Neural cell (in vitro differentiated cells): ENCODE results near the gene RAD51B.

Experiments
- CTCF ChIP-seq: fragments of 450-650 bp; IDR thresholded peaks from 2 replicates; pipeline ENCODE4 v1.5.1; 2014; ENCODE audit warnings: antibody characterized with exemption, mild to moderate bottlenecking, moderate library complexity; ENCODE audit not compliant: poor library complexity, severe bottlenecking
- EP300 ChIP-seq: fragments of 450-650 bp; conservative IDR thresholded peaks from 2 replicates; pipeline ENCODE4 v1.6.1; 2014; ENCODE audit warnings: antibody characterized with exemption, mild to moderate bottlenecking, moderate library complexity; ENCODE audit not compliant: poor library complexity, severe bottlenecking
- EZH2 ChIP-seq: fragments of 200-600, 300-800 bp; shearing (Covaris generic), sonication (generic); IDR thresholded peaks from 2 replicates; pipeline ENCODE4 v1.6.1; 2014; ENCODE audit warnings: antibody characterized with exemption, low read length, borderline replicate concordance, mild to moderate bottlenecking; ENCODE audit not compliant: insufficient read depth, poor library complexity, severe bottlenecking
- MXI1 ChIP-seq: fragments of 450-650 bp; conservative IDR thresholded peaks from 2 replicates; pipeline ENCODE4 v1.6.1; 2014; ENCODE audit warnings: antibody characterized with exemption, mild to moderate bottlenecking; ENCODE audit not compliant: poor library complexity, severe bottlenecking
- POLR2AphosphoS5 ChIP-seq: IDR thresholded peaks from 2 replicates; pipeline ENCODE4 v1.6.1; 2012
- RAD21 ChIP-seq: fragments of 450-650 bp; conservative IDR thresholded peaks from 2 replicates; pipeline ENCODE4 v1.6.1; 2014; ENCODE audit warnings: antibody characterized with exemption, mild to moderate bottlenecking, moderate library complexity
- REST ChIP-seq: IDR thresholded peaks from 2 replicates; pipeline ENCODE4 v1.6.1; 2012; ENCODE audit warnings: borderline replicate concordance
- TAF1 ChIP-seq: IDR thresholded peaks from 2 replicates; pipeline ENCODE4 v1.6.1; 2012; ENCODE audit warnings: low read depth

- TF ChIP-seq CTCF, result no peak
- no peak for TF ChIP-seq EZH2
- TF ChIP-seq MXI1, result no peak
- no peak for TF ChIP-seq EP300
- TF ChIP-seq TAF1, result no peak
- TF ChIP-seq RAD21, result no peak
- no peak for TF ChIP-seq POLR2AphosphoS5
- no peak for TF ChIP-seq REST
These were observed 419.0 kb downstream of the RAD51B start for GRCh38 chr14:68238551-68238950.
